ENCODE results near the gene ABCA4. TPM values are rescaled to one million over a fixed set of nuclear protein-coding genes. Genes with fewer than 3 reads are reported as not detected.

The ABCA4 gene
- total and polyA plus RNA-seq, 2 donors (not counting 3 experiments of a cell fraction or from before 2014, with no cell fraction given) = 2.3 to 4.9 TPM

DNA sequence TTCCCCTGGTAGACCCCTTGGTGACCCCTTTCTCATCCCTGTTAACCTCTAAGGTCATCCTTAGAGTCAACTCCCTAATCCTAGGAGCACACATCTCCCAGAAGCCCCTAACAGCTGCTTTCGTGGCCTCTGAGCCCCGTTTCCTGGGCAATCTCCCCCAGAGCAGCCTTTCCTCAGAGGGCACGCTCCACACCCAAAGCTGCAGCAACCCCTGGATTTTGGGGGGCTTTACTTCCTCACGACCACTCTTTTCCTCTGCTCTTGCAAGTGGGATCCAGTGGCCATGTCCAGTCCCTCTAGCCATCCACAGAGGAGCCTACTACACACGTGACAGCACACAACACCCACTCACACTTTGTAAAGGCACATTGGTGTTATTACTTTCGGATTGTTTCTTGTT lies 13.8 kb downstream of the ABCA4 start:
- Histone ChIP-seq H3K9me1 (replicated peaks; ENCODE audit: control insufficient read depth, extremely low read depth, insufficient read depth, low read length) (no peaks in the 10 kb centered on the region), H3K9me3 (replicated peaks; ENCODE audit: control insufficient read depth, insufficient read depth, low read length) (no peaks in the 10 kb centered on the region), H4K20me1 (replicated peaks; ENCODE audit: control insufficient read depth, extremely low read depth, insufficient read depth, low read length) (no peaks in the 10 kb centered on the region), H3K27me3 (ENCODE audit: control insufficient read depth in 2 of 2, insufficient read depth in 2 of 2, low read length in 2 of 2) (no peaks in the 10 kb centered on the region), H3K9ac (replicated peaks; ENCODE audit: extremely low read depth, insufficient read depth, low read length) (no peak overlapping the region), H3K27ac (ENCODE audit: insufficient read depth, low read depth, low read length) (no peak overlapping the region), H3K36me3 (ENCODE audit: control insufficient read depth in 2 of 2, extremely low read depth in 1 of 2, insufficient read depth in 2 of 2, low read length in 2 of 2) (no peaks in the 10 kb centered on the region), H3K4me2 (ENCODE audit: insufficient read depth, low read length) (no peak overlapping the region), H2AFZ (ENCODE audit: low read depth, low read length) (no peak overlapping the region), H3K79me2 (ENCODE audit: control insufficient read depth, insufficient read depth, low read length) (no peaks in the 10 kb centered on the region), H3K4me1 (ENCODE audit: control insufficient read depth, extremely low read depth, insufficient read depth, low read length) (peaks cover 4% of the 10 kb centered on the region), H3K4me3 (replicated peaks in 1 of 3; ENCODE audit: insufficient read depth in 1 of 3, low read depth in 1 of 3, low read length in 3 of 3) (no peak overlapping the region)
- TF ChIP-seq, protein P1, sequence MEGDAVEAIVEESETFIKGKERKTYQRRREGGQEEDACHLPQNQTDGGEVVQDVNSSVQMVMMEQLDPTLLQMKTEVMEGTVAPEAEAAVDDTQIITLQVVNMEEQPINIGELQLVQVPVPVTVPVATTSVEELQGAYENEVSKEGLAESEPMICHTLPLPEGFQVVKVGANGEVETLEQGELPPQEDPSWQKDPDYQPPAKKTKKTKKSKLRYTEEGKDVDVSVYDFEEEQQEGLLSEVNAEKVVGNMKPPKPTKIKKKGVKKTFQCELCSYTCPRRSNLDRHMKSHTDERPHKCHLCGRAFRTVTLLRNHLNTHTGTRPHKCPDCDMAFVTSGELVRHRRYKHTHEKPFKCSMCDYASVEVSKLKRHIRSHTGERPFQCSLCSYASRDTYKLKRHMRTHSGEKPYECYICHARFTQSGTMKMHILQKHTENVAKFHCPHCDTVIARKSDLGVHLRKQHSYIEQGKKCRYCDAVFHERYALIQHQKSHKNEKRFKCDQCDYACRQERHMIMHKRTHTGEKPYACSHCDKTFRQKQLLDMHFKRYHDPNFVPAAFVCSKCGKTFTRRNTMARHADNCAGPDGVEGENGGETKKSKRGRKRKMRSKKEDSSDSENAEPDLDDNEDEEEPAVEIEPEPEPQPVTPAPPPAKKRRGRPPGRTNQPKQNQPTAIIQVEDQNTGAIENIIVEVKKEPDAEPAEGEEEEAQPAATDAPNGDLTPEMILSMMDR (IDR thresholded peaks at IDR 0.05; ENCODE audit: extremely low read depth in 1 of 2, insufficient read depth in 1 of 2, low read depth in 1 of 2, low read length in 2 of 2) = no peak
- TF ChIP-seq MYC (IDR thresholded peaks at IDR 0.05; ENCODE audit: low read depth, low read length) (no peak), FOS (IDR thresholded peaks at IDR 0.05; ENCODE audit: borderline replicate concordance, insufficient read depth, low read length) (no peak), MAX (IDR thresholded peaks at IDR 0.05; ENCODE audit: insufficient read depth, insufficient read length) (no peak), EZH2 (IDR thresholded peaks at IDR 0.05; ENCODE audit: borderline replicate concordance, low read depth, low read length, severe bottlenecking) (no peak), POLR2AphosphoS5 (IDR thresholded peaks at IDR 0.05; ENCODE audit: insufficient read depth, low read depth, low read length) (no peak), JUN (IDR thresholded peaks at IDR 0.05; ENCODE audit: borderline replicate concordance, insufficient read depth, insufficient read length, low read depth) (no peak), POLR2A (IDR thresholded peaks at IDR 0.05; ENCODE audit: low read depth, low read length) (no peak), GATA2 (IDR thresholded peaks at IDR 0.05; ENCODE audit: insufficient read depth, insufficient read length, low read depth, low read length) (no peak)
- POLR2A ChIA-PET = no interaction called here
- dilution Hi-C loops (cut with MboI; ENCODE audit: extremely low pct_ligation_motif_present, low sequenced_read_pairs) = no loop called here
- CTCF ChIA-PET = no interaction called here
- FAIRE-seq (no peak), DNase-seq (ENCODE audit: low read depth, low spot score) (no peak)
- intact Hi-C loops (cut with micrococcal nuclease) = no loop called here
- no TSS peak for BruUV-seq (replicated peaks)

Data from endothelial cell of umbilical vein (primary cell).